Activated B cell treated with CpG ODN at 0.5 μM for 24 hours (primary cell): ENCODE measurements around the gene SLC12A2. TPM values are rescaled to one million over a fixed set of nuclear protein-coding genes. Genes with fewer than 3 reads are reported as not detected.

Source experiments
- ATAC-seq: fragments of 200-7000 bp; cut with Tn5 transposase; one replicate; pipeline ENCODE4 v1.10.0; 2021; ENCODE audit warnings: low read depth, mild to moderate bottlenecking, moderate library complexity
- CTCF ChIA-PET: fragments of 350-600 bp; sonication (Branson Sonifier 250); formaldehyde crosslinking; loops from one replicate; lab custom pipeline; 2021; ENCODE audit warnings: antibody characterized with exemption; lab: Charles Lee
- POLR2A ChIA-PET: fragments of 350-600 bp; sonication (Branson Sonifier 250); formaldehyde crosslinking; loops from one replicate; lab custom pipeline; 2021; ENCODE audit warnings: antibody characterized with exemption; lab: Charles Lee
- DNase-seq: peaks from one replicate; pipeline ENCODE4 v3.0.0; 2022
- H3K27ac Mint-ChIP-seq: one replicate; pipeline ENCODE4 v1.8.0; 2020; ENCODE audit warnings: mixed read lengths
- H3K27me3 Mint-ChIP-seq: one replicate; pipeline ENCODE4 v1.8.0; 2021; ENCODE audit warnings: mixed read lengths
- H3K36me3 Mint-ChIP-seq: one replicate; pipeline ENCODE4 v1.8.0; 2021; ENCODE audit warnings: low read depth, mixed read lengths
- H3K4me1 Mint-ChIP-seq: one replicate; pipeline ENCODE4 v1.8.0; 2021; ENCODE audit warnings: mixed read lengths
- H3K4me3 Mint-ChIP-seq: one replicate; pipeline ENCODE4 v1.8.0; 2020; ENCODE audit warnings: mild to moderate bottlenecking, mixed read lengths
- H3K9me3 Mint-ChIP-seq: one replicate; pipeline ENCODE4 v1.8.0; 2020; ENCODE audit warnings: mixed read lengths
- CTCF ChIP-seq: fragments of 200-600 bp; IDR thresholded peaks from one replicate; pipeline ENCODE4 v1.8.0; 2022; ENCODE audit warnings: antibody characterized with exemption, mild to moderate bottlenecking
- intact Hi-C: fragments of 100-400 bp; cut with micrococcal nuclease; formaldehyde crosslinking; loops from one replicate; pipeline ENCODE4 v1.15.1; 2024
- total RNA-seq: library from RNA; stranded (reverse); gene quantifications from 2 replicates; pipeline ENCODE4 v1.2.3, GENCODE V29; 2022

The SLC12A2 gene
- total RNA-seq, 1 donor from 2014 or later = 20.6 TPM

GRCh38 chr5:128213340-128213739 is 129.8 kb downstream of the SLC12A2 start:
- H3K27ac Mint-ChIP-seq = no peak overlapping the region
- TF ChIP-seq CTCF = no peak
- no peak overlapping the region for H3K4me3 Mint-ChIP-seq
- DNase-seq = no peak
- H3K9me3 Mint-ChIP-seq = no peaks in the 10 kb centered on the region
- H3K27me3 Mint-ChIP-seq = no peaks in the 10 kb centered on the region
- CTCF ChIA-PET = no interaction called here
- intact Hi-C loops = loop anchor here (2.0 kb wide), 2 partner anchors 461 to 1639 kb away; no protein-coding TSS in a partner anchor
- no peaks in the 10 kb centered on the region for H3K4me1 Mint-ChIP-seq
- no peaks in the 10 kb centered on the region for H3K36me3 Mint-ChIP-seq
- POLR2A ChIA-PET = no interaction called here
- no peak for ATAC-seq

GRCh38 chr5:128213833-128214232 is 130.3 kb downstream of the SLC12A2 start:
- ChIA-PET POLR2A (no interaction called here), CTCF (interaction anchor here (1.0 kb wide), 1 partner anchor 650 kb away, joined by 3 read pairs; no protein-coding TSS in a partner anchor)
- DNase-seq (no peak), ATAC-seq (no peak)
- intact Hi-C loops = loop anchor here (2.0 kb wide), 2 partner anchors 461 to 1639 kb away; no protein-coding TSS in a partner anchor
- Mint-ChIP-seq H3K4me3 (no peak overlapping the region), H3K4me1 (no peaks in the 10 kb centered on the region), H3K9me3 (no peaks in the 10 kb centered on the region), H3K27ac (no peak overlapping the region), H3K36me3 (no peaks in the 10 kb centered on the region), H3K27me3 (no peaks in the 10 kb centered on the region)
- no peak for TF ChIP-seq CTCF

GRCh38 chr5:128216285-128216684 is 132.7 kb downstream of the SLC12A2 start:
- H3K4me3 Mint-ChIP-seq = no peak overlapping the region
- ChIA-PET CTCF (no interaction called here), POLR2A (no interaction called here)
- H3K36me3 Mint-ChIP-seq = no peaks in the 10 kb centered on the region
- H3K9me3 Mint-ChIP-seq = no peaks in the 10 kb centered on the region
- no peaks in the 10 kb centered on the region for H3K27me3 Mint-ChIP-seq
- intact Hi-C loops = no loop called here
- no peak for TF ChIP-seq CTCF
- ATAC-seq (no peak), DNase-seq (no peak)
- no peak overlapping the region for H3K27ac Mint-ChIP-seq
- no peaks in the 10 kb centered on the region for H3K4me1 Mint-ChIP-seq

GRCh38 chr5:128216860-128217531 is 133.4 kb downstream of the SLC12A2 start:
- no peak for TF ChIP-seq CTCF
- no peak for ATAC-seq
- no peak for DNase-seq
- Mint-ChIP-seq H3K9me3 (no peaks in the 10 kb centered on the region), H3K4me1 (no peaks in the 10 kb centered on the region), H3K4me3 (no peak overlapping the region), H3K27ac (no peak overlapping the region), H3K27me3 (no peaks in the 10 kb centered on the region), H3K36me3 (no peaks in the 10 kb centered on the region)
- CTCF ChIA-PET = no interaction called here
- POLR2A ChIA-PET = no interaction called here
- intact Hi-C loops = no loop called here

- CTCF ChIA-PET = no interaction called here
- Mint-ChIP-seq H3K27me3 (no peaks in the 10 kb centered on the region), H3K4me1 (no peaks in the 10 kb centered on the region), H3K27ac (no peak overlapping the region), H3K4me3 (no peak overlapping the region), H3K9me3 (no peaks in the 10 kb centered on the region), H3K36me3 (no peaks in the 10 kb centered on the region)
- intact Hi-C loops = no loop called here
- no peak for DNase-seq
- TF ChIP-seq CTCF = no peak
- POLR2A ChIA-PET = no interaction called here
- ATAC-seq = no peak
Measured at GRCh38 chr5:128220841-128221240, 137.3 kb downstream of the SLC12A2 start.
